MCF 10A (cell line): ENCODE data around the gene PROX1. TPM values are rescaled to one million over a fixed set of nuclear protein-coding genes. Genes with fewer than 3 reads are reported as not detected.

ENCODE experiments used
- BruUV-seq: library from RNA; stranded (reverse); fragments of 400-500 nt; replicated peaks from 2 replicates; lab custom pipeline; 2021; lab: Mats Ljungman, UMichigan
- CTCF ChIA-PET: fragments of 300-600 bp; sonication (Branson Sonifier 250); formaldehyde crosslinking; extraction: SDS; loops from one replicate; lab custom pipeline; 2021; ENCODE audit warnings: antibody characterized with exemption, inconsistent platforms; lab: Yijun Ruan, JAX
- POLR2A ChIA-PET: fragments of 300-600, 350-650 bp; sonication (Branson Sonifier 250); formaldehyde crosslinking; extraction: SDS; loops from one replicate; lab custom pipeline; 2020; ENCODE audit warnings: antibody characterized with exemption, inconsistent platforms; lab: Yijun Ruan, JAX
- DNase-seq: peaks from one replicate; pipeline ENCODE4 v3.0.0-alpha.2; 2018; ENCODE audit not compliant: unreplicated experiment
- H3K27ac Mint-ChIP-seq: one replicate; pipeline ENCODE4 v1.8.0; 2022; ENCODE audit warnings: mild to moderate bottlenecking, low read depth, mixed read lengths; ENCODE audit not compliant: unreplicated experiment
- H3K27me3 Mint-ChIP-seq: one replicate; pipeline ENCODE4 v1.8.0; 2022; ENCODE audit warnings: mixed read lengths; ENCODE audit not compliant: insufficient read depth, unreplicated experiment
- H3K36me3 Mint-ChIP-seq: one replicate; pipeline ENCODE4 v1.8.0; 2022; ENCODE audit warnings: mild to moderate bottlenecking, moderate library complexity, mixed read lengths; ENCODE audit not compliant: insufficient read depth, unreplicated experiment
- H3K4me1 Mint-ChIP-seq: one replicate; pipeline ENCODE4 v1.8.0; 2022; ENCODE audit warnings: mixed read lengths; ENCODE audit not compliant: insufficient read depth, unreplicated experiment
- H3K4me3 Mint-ChIP-seq: one replicate; pipeline ENCODE4 v1.8.0; 2022; ENCODE audit warnings: mild to moderate bottlenecking, moderate library complexity, mixed read lengths; ENCODE audit not compliant: unreplicated experiment
- H3K9me3 Mint-ChIP-seq: one replicate; pipeline ENCODE4 v1.8.0; 2022; ENCODE audit warnings: mixed read lengths; ENCODE audit not compliant: unreplicated experiment
- CTCF ChIP-seq: fragments of 200-600 bp; IDR thresholded peaks from one replicate; pipeline ENCODE4 v1.8.0; 2022; ENCODE audit warnings: antibody characterized with exemption, mild to moderate bottlenecking; ENCODE audit not compliant: unreplicated experiment
- intact Hi-C: fragments of 100-400 bp; cut with micrococcal nuclease; formaldehyde crosslinking; loops from 2 replicates; pipeline ENCODE4 v1.14.1; 2022
- total RNA-seq: library from RNA; stranded (reverse); gene quantifications from 2 replicates; pipeline ENCODE4 v1.2.3, GENCODE V29; 2022

PROX1 gene
- total RNA-seq, 1 experiment from 2014 or later, result 0.61 TPM

- no peak overlapping the region for H3K4me3 Mint-ChIP-seq
- no peak for DNase-seq
- no peaks in the 10 kb centered on the region for H3K36me3 Mint-ChIP-seq
- H3K4me1 Mint-ChIP-seq, result peaks cover 15% of the 10 kb centered on the region
- POLR2A ChIA-PET, result no interaction called here
- H3K9me3 Mint-ChIP-seq, result no peaks in the 10 kb centered on the region
- no peak overlapping the region for H3K27ac Mint-ChIP-seq
- intact Hi-C loops, result no loop called here
- BruUV-seq, result no TSS peak
- CTCF ChIA-PET, result interaction anchor here (0.7 to 1.4 kb wide), 3 partner anchors 9 to 109 kb away, joined by 3 to 7 read pairs (median 3); no protein-coding TSS in a partner anchor
- no peak for TF ChIP-seq CTCF
- peaks cover 87% of the 10 kb centered on the region for H3K27me3 Mint-ChIP-seq
Measured at GRCh38 chr1:213984387-213985208, 3.2 kb upstream of the PROX1 start.

- no peak overlapping the region for H3K4me3 Mint-ChIP-seq
- no peak for TF ChIP-seq CTCF
- BruUV-seq, result no TSS peak
- intact Hi-C loops, result no loop called here
- ChIA-PET CTCF (interaction anchor here (0.7 to 1.4 kb wide), 3 partner anchors 9 to 108 kb away, joined by 3 to 7 read pairs (median 3); no protein-coding TSS in a partner anchor), POLR2A (interaction anchor here (1.2 kb wide), 1 partner anchor 13 kb away, joined by 3 read pairs; no protein-coding TSS in a partner anchor)
- no peak overlapping the region for H3K27ac Mint-ChIP-seq
- H3K27me3 Mint-ChIP-seq, result peaks cover 92% of the 10 kb centered on the region
- DNase-seq, result no peak
- H3K4me1 Mint-ChIP-seq, result peaks cover 15% of the 10 kb centered on the region
- no peaks in the 10 kb centered on the region for H3K9me3 Mint-ChIP-seq
- no peaks in the 10 kb centered on the region for H3K36me3 Mint-ChIP-seq
Measured at GRCh38 chr1:213985209-213986019, 2.4 kb upstream of the PROX1 start.

- Mint-ChIP-seq H3K27me3 (peaks cover 92% of the 10 kb centered on the region), H3K27ac (no peak overlapping the region), H3K36me3 (no peaks in the 10 kb centered on the region), H3K4me3 (peak overlapping the region; percentile 92), H3K4me1 (peaks cover 15% of the 10 kb centered on the region), H3K9me3 (no peaks in the 10 kb centered on the region)
- BruUV-seq, result no TSS peak
- ChIA-PET POLR2A (interaction anchor here (1.2 to 4.4 kb wide), 2 partner anchors 14 to 15 kb away, joined by 3 to 31 read pairs; no protein-coding TSS in a partner anchor), CTCF (interaction anchor here (0.6 to 1.4 kb wide), 6 partner anchors 8 to 662 kb away, joined by 3 to 7 read pairs (median 3); no protein-coding TSS in a partner anchor)
- no peak for DNase-seq
- TF ChIP-seq CTCF, result no peak
- intact Hi-C loops, result no loop called here
Measured at GRCh38 chr1:213986020-213986924, 1.5 kb upstream of the PROX1 start.
